Body of pancreas (tissue), 4 donors: ENCODE results near the gene GLRA3.

Source experiments
- POLR2A ChIP-seq, 3 donors: fragments of 450-650 bp; IDR thresholded peaks; one replicate each; pipeline ENCODE4 v1.6.1; 2016; ENCODE audit warnings: antibody characterized with exemption in 3 of 3, mild to moderate bottlenecking in 2 of 3
- TF ChIP-seq, protein P1 (sequence below), 7 experiments: fragments of 450-650 bp in 4 of 7; fragments of 200-600 bp in 3 of 7; sonication (generic) in 3 of 7; IDR thresholded peaks; one replicate each; pipeline ENCODE4 v1.5.1; 2016 to 2019; ENCODE audit warnings: antibody characterized with exemption in 7 of 7

DNA sequence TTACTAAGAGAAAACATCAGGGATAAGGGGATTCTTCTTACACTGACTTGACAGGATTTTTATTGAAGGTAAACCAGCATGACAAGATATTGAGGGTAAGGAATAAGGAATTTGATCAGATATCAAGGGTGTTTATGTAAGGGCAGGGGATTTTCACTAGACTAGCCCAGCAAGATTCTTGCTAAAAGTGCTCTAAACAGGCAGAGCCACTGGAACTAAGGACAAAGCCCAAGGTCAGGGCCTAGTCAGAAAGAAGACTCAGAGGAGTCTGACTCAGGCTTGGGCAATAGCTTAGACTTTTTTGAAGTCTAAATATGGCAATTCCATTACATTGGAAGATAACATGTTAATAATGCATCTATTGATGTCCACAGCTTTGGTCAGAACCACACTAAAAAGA is 6.5 kb upstream of the GLRA3 start:
- TF ChIP-seq, protein P1, sequence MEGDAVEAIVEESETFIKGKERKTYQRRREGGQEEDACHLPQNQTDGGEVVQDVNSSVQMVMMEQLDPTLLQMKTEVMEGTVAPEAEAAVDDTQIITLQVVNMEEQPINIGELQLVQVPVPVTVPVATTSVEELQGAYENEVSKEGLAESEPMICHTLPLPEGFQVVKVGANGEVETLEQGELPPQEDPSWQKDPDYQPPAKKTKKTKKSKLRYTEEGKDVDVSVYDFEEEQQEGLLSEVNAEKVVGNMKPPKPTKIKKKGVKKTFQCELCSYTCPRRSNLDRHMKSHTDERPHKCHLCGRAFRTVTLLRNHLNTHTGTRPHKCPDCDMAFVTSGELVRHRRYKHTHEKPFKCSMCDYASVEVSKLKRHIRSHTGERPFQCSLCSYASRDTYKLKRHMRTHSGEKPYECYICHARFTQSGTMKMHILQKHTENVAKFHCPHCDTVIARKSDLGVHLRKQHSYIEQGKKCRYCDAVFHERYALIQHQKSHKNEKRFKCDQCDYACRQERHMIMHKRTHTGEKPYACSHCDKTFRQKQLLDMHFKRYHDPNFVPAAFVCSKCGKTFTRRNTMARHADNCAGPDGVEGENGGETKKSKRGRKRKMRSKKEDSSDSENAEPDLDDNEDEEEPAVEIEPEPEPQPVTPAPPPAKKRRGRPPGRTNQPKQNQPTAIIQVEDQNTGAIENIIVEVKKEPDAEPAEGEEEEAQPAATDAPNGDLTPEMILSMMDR (IDR thresholded peaks at IDR 0.05) = no peak
- no peak for TF ChIP-seq POLR2A (IDR thresholded peaks at IDR 0.05)
